GM12892 (cell line): ENCODE data around the gene HHAT.

Experiments used
- DNase-seq: peaks from one replicate; pipeline ENCODE4 v3.0.0; 2011; ENCODE audit not compliant: insufficient read length
- FAIRE-seq: peaks from 2 replicates; lab custom pipeline; 2011; peaks lifted over from hg19 to GRCh38; lab: Jason Lieb, UNC
- POLR2A ChIP-seq: IDR thresholded peaks from 2 replicates; pipeline ENCODE4 v1.6.1; 2011; ENCODE audit warnings: low read depth, low read length, control low read depth
- POLR2AphosphoS5 ChIP-seq: IDR thresholded peaks from 2 replicates; pipeline ENCODE4 v1.6.1; 2011; ENCODE audit warnings: low read depth, low read length, control low read depth
- TAF1 ChIP-seq: IDR thresholded peaks from 2 replicates; pipeline ENCODE4 v1.6.1; 2011; ENCODE audit warnings: low read depth, mild to moderate bottlenecking, control low read depth, low read length, borderline replicate concordance

The HHAT gene

DNA sequence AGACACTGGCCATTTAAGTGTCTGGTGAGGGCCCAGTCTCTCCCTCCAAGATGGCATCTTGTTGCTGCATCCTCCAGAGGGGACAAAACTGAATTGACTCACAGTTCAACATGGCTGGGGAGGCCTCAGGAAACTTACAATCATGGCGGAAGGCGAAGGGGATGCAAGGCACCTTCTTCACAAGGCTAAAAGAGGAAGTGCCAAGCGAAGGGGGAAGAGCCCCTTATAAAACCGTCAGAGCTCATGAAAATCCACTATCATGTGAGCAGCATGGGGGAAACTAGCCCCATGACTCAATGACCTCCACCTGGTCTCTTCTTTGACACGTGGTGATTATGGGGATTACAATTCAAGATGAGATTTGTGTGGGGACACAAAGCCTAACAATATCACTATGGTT is 280.1 kb downstream of the HHAT start:
- TF ChIP-seq POLR2AphosphoS5 (no peak), POLR2A (no peak), TAF1 (no peak)
- DNase-seq (no peak), FAIRE-seq (no peak)

DNA sequence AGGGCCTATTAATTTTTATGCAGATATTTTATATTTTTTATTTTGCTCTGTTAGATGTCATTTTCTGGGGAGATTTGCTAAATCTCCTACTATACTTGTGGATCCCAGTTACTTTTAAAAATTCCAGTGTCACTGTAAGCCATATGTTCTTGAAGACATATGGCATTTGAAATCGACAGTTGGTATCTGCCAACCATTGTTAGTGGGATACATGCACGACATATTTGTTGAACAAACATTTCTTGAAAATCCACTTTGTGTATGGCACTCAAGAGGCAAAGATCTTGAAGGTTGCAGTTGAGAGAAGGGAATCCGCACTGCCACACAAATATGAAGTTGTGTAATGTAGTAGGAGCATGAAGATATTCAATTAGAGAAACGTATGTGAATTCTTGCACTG is 287.7 kb downstream of the HHAT start:
- DNase-seq (no peak), FAIRE-seq (no peak)
- TF ChIP-seq TAF1 = no peak
- no peak for TF ChIP-seq POLR2AphosphoS5
- no peak for TF ChIP-seq POLR2A

DNA sequence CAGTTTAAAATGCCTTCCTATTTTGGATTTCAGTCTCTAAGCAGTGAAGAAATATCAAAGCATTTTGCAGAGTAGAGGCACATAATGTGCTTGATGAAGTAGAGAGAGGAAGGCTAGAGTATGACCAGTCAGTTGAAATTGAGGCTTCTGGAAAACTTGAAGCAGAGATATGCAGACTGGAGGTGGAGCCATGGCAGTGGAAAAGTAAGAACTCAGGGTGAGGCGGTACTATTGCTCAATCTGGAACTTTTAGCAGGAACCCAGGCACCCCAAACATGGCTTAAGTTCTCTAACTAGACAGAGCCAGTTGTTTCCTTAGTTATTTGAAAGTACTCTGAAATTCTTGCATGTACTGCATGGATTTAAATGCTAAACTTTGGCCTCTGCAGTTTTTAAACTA is 288.6 kb downstream of the HHAT start:
- FAIRE-seq (no peak), DNase-seq (no peak)
- TF ChIP-seq POLR2AphosphoS5 = no peak
- TF ChIP-seq TAF1 = no peak
- no peak for TF ChIP-seq POLR2A

DNA sequence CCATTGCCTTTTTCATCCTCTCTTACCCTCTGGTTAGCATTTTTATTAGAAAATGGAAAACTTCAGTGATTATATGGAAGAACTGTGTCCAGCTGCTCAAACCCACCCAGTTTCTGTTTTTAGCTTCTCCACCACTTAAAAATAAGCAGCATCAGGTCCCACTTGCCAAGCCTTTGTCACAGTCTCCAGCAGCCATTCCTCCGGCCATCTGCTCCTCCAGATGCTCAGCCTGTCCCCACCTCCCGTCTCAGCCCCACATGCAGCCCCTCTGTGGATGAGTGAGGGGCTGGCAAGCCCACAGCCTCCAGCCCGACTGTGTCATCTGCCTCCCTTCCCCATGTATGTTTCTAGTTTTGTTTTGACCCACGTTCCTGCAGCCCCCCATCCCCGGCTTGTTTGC is 289.7 kb downstream of the HHAT start:
- no peak for FAIRE-seq
- no peak for DNase-seq
- no peak for TF ChIP-seq POLR2A
- TF ChIP-seq TAF1 = no peak
- TF ChIP-seq POLR2AphosphoS5 = no peak

DNA sequence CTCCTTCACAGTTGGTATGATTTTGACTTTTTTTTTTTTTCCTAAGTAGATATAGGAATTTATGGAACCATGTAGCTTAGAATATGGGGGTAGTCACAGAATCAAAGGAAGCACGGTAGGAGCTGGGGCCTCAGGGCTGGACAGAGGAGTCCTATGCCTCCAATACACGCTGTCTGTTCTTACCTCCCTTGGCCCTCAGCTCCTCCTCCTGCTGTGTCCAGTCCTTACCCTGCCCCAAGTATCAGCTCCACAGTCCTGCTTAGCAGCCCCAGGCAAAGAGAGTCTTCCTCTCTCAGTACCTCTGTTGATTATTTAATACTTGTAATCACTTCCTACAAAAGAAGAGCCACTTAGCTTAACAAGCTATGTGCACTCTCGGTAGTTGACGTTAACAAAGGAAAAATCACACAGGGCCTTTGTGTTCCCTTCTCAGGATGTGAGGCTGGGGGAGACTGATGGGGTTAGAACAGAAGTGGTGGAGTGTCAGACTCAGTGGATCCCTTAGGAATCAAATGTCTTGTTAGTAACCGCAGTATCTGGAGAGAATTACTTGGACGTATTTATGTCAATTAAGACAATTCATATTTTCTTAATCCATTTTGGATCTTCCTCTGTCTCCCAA is 292.3 kb downstream of the HHAT start:
- DNase-seq (no peak), FAIRE-seq (no peak)
- TF ChIP-seq POLR2A (no peak), TAF1 (no peak), POLR2AphosphoS5 (no peak)

DNA sequence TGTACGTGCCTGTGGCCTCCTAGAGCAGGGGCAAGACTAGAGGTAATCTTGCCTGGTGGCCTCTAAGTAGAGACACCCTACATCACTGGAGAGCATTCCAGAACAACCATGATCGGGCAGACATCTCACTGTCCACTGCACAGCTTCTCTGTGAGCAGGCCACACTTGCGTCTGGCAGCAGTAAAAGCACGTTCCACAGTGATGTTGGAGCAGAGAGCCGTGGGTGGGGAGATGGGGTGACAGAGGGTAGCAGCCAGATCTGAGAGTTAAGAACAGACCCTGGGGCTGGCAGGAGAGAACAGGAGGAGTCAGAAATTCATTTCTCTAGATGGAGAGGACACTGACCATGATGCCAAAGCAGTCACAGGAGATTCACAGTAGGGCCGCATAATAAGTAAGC is 293.0 kb downstream of the HHAT start:
- FAIRE-seq = no peak
- TF ChIP-seq POLR2A (no peak), POLR2AphosphoS5 (no peak), TAF1 (no peak)
- DNase-seq = no peak

DNA sequence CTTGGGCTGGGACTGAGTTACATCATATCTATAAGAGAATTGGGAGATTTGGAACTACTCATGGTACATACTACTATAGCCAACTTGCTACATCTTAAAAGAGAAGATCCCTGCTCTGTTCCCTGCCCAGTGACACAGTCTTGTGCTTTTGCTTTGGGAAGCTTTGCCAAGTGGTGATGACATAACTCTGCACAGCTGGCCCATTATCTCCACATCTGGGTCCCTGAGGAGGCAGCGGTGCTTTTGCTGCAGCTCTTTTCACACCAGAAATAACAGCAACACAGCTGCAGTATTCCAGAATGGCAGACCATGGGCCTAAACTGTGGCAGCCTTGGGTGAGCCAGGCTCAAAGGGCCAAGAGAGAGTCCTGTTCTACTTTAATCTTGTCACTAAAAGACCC is 296.0 kb downstream of the HHAT start:
- DNase-seq (no peak), FAIRE-seq (no peak)
- no peak for TF ChIP-seq POLR2A
- no peak for TF ChIP-seq TAF1

DNA sequence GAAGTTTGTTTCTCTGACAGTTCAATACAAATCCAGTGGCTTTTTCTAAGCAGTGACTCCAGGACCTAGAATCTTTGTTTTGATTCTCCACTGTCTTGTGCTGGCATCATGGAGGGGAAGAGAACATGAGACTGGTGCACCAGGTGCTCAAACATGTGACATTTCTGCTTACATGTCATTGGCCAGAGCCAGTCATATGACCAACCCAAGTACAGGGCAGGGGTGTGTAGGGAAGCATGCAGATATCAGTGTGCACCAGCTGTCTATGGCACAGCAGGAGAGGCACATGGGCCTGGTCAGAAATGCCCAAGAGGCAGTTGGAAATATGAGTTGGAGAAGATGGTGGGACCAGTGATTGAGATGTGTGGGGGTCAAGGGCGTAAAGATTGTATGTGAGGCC is 297.0 kb downstream of the HHAT start:
- TF ChIP-seq POLR2AphosphoS5 (no peak), POLR2A (no peak), TAF1 (no peak)
- no peak for FAIRE-seq
- DNase-seq = no peak

DNA sequence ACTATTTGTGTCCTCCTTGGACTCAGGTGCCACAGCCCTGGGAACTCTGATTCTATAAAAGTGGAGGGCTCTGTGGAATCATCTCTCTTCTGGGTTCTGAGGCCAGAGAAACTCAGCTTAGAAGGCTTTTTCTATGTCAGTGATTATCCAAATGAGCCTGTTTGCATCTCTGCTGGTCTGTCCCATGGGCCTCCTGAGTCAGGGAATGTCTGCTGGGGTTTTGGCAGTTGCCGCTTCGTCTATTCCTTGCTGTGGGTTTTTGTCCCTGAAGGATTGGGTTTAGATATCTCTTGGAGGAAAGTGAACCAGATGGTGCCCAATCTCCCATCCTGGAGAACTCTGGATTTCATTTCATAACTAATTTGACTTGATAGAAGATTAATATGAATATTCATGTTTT is 297.6 kb downstream of the HHAT start:
- DNase-seq (no peak), FAIRE-seq (no peak)
- TF ChIP-seq POLR2AphosphoS5 (no peak), TAF1 (no peak), POLR2A (no peak)

DNA sequence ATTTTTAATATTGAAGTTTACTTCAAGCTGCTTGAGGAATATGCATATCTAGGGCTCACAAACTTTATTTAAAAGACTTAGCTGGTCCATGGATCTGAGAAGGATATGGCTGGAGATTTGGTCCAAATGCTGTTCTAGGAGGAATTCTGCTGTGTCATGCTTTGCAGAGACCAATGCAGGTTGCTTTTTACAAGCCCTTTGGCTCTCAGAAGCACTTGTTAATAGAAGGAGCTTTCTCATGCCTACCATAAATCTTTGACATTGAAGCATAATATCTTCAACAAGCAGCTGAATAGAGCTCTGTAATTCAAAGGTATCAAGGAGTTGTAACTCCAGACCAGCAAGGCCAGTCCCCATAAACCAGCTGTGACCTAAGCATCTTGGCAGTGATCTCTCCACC is 299.1 kb downstream of the HHAT start:
- DNase-seq = no peak
- TF ChIP-seq TAF1 = no peak
- no peak for TF ChIP-seq POLR2AphosphoS5
- no peak for TF ChIP-seq POLR2A
- no peak for FAIRE-seq

DNA sequence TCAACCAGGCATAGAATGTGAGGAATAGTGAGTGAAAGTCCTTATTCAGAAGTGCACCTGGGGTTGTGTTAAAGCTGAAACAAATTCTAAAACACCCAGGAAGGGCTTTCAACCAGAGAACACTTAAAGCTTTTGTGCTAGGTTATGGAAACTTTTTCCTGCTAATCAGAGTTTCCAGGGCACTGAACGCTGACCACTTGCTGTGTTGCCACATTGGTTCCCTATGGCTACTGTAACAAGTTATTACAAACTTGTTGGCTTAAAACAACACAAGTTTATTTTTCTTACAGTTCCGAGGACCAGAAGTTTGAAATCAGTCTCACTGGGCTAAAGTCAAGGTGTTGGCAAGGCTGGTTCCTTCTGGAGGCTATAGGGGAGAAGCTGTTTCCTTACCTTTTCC is 300.6 kb downstream of the HHAT start:
- FAIRE-seq = no peak
- no peak for DNase-seq
- TF ChIP-seq TAF1 = no peak
- TF ChIP-seq POLR2A = no peak
- TF ChIP-seq POLR2AphosphoS5 = no peak

DNA sequence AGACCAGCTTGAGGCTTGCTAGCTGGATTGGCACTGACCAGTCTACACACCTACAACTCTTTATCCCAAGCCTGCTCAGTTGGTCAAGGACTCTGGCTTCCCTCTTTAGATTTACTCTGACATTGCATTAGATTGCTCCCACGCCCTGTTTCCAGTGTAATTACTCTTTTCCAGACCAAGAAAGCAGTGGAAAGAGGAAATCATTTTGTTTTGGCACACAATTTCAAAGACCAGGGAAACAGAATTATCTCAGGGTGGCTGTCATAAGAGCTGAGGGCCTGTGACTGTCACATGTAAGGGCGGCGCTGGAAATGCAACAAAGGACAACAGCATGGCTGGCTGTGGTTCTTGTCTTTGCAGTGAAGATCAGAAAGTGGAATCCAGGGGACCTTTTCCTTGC is 302.7 kb downstream of the HHAT start:
- no peak for FAIRE-seq
- TF ChIP-seq POLR2AphosphoS5 (no peak), TAF1 (no peak), POLR2A (no peak)
- DNase-seq = no peak

DNA sequence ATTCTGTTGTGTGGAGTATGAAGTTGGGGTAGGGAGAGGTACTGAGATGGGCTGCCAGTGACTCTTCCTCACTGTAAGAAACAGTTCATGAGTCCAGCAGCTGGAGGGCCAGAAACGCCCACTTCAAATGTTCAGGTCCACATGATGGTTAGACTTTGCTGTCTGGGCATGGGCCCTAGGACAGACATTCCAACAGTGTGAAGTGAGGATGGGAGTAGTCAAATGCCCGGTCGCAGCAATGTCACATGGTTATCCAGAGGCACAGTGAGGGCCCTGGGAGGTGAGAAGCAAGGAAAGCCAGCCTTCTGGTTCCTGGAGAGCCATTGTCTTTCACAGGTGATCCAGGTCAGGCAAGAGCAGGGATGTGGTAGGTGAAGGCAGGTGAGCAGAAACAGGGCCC is 304.4 kb downstream of the HHAT start:
- no peak for FAIRE-seq
- TF ChIP-seq POLR2A (no peak), TAF1 (no peak), POLR2AphosphoS5 (no peak)
- DNase-seq = no peak
